K562 (cell line): ENCODE data around the gene RAB3GAP2. TPM values are rescaled to one million over a fixed set of nuclear protein-coding genes. Genes with fewer than 3 reads are reported as not detected.

ENCODE experiments used
- CBFA2T2 ChIP-seq: fragments of 450-650 bp; conservative IDR thresholded peaks from 2 replicates; pipeline ENCODE4 v1.6.1; 2017; ENCODE audit warnings: mild to moderate bottlenecking
- CBX3 ChIP-seq, 2 experiments: IDR thresholded peaks; 1 replicate in 1 of 2; 2 replicates in 1 of 2; pipeline ENCODE4 v1.6.1; 2012; ENCODE audit warnings: inconsistent platforms in 2 of 2, low read length in 2 of 2, borderline replicate concordance in 1 of 2, control low read depth in 1 of 2
- CLOCK ChIP-seq: fragments of 250-450 bp; sonication (Bioruptor Pico); IDR thresholded peaks from 2 replicates; pipeline ENCODE4 v1.4.0; 2020; ENCODE audit warnings: mild to moderate bottlenecking, moderate library complexity, borderline replicate concordance
- CXXC5 ChIP-seq: fragments of 250-450 bp; sonication (Bioruptor Pico); IDR thresholded peaks from 2 replicates; pipeline ENCODE4 v1.8.0; 2022; ENCODE audit warnings: inconsistent platforms, mild to moderate bottlenecking, moderate library complexity
- DEAF1 ChIP-seq: fragments of 450-650 bp; formaldehyde crosslinking; IDR thresholded peaks from 2 replicates; pipeline ENCODE4 v1.4.0; 2020; ENCODE audit warnings: mild to moderate bottlenecking, moderate library complexity
- DPF2 ChIP-seq: fragments of 450-650 bp; IDR thresholded peaks from 2 replicates; pipeline ENCODE4 v1.6.1; 2016
- ESRRA ChIP-seq: fragments of 450-650 bp; IDR thresholded peaks from 2 replicates; pipeline ENCODE4 v1.6.1; 2014; ENCODE audit warnings: low read depth, mild to moderate bottlenecking, moderate library complexity, borderline replicate concordance
- HCFC1 ChIP-seq: IDR thresholded peaks from 2 replicates; pipeline ENCODE4 v1.6.1; 2012; ENCODE audit warnings: low read depth, low read length, improper control_type of control experiment
- HNRNPLL ChIP-seq: fragments of 200-400 bp; formaldehyde crosslinking; IDR thresholded peaks from 2 replicates; pipeline ENCODE4 v1.6.1; 2017; ENCODE audit warnings: low read length, low read depth, mild to moderate bottlenecking; ENCODE audit not compliant: poor library complexity, severe bottlenecking
- KLF6 ChIP-seq: fragments of 250-450 bp; sonication (Bioruptor Pico); IDR thresholded peaks from 2 replicates; pipeline ENCODE4 v1.4.0; 2020; ENCODE audit warnings: mild to moderate bottlenecking, moderate library complexity, borderline replicate concordance
- POU5F1 ChIP-seq: fragments of 150-350 bp; IDR thresholded peaks from 2 replicates; pipeline ENCODE4 v1.6.1; 2014; ENCODE audit warnings: borderline replicate concordance, low read length, low read depth, mild to moderate bottlenecking; ENCODE audit not compliant: partially characterized antibody
- RERE ChIP-seq: sonication (generic); formaldehyde crosslinking; IDR thresholded peaks from 2 replicates; pipeline ENCODE4 v1.8.0; 2023; ENCODE audit warnings: missing genetic modification reagents, mild to moderate bottlenecking, borderline replicate concordance
- SP2 ChIP-seq: IDR thresholded peaks from 2 replicates; pipeline ENCODE4 v1.6.1; 2011; ENCODE audit warnings: mild to moderate bottlenecking, low read depth, low read length, moderate library complexity; ENCODE audit not compliant: poor library complexity, severe bottlenecking; ENCODE audit errors: extremely low read depth
- TAF7 ChIP-seq: fragments of 450-650 bp; IDR thresholded peaks from 2 replicates; pipeline ENCODE4 v1.6.1; 2016; ENCODE audit warnings: missing genetic modification characterization, missing compliant biosample characterization
- TEAD1 ChIP-seq, 2 experiments: fragments of 450-650 bp in 1 of 2; sonication (generic) in 1 of 2; formaldehyde crosslinking; IDR thresholded peaks; 2 replicates each; pipeline versions ENCODE4 v1.4.0 to v1.8.0; 2020 to 2022; ENCODE audit warnings: mild to moderate bottlenecking in 2 of 2, missing genetic modification reagents in 1 of 2
- ZFX ChIP-seq: sonication (generic); formaldehyde crosslinking; IDR thresholded peaks from 2 replicates; pipeline ENCODE4 v1.8.0; 2022; ENCODE audit warnings: mild to moderate bottlenecking, missing genetic modification reagents, moderate library complexity
- ZNF431 ChIP-seq: sonication (generic); formaldehyde crosslinking; IDR thresholded peaks from 2 replicates; pipeline ENCODE4 v1.8.0; 2022; ENCODE audit warnings: mild to moderate bottlenecking, missing genetic modification reagents
- ZNF589 ChIP-seq: fragments of 200-800 bp; sonication (Bioruptor generic); IDR thresholded peaks from 2 replicates; pipeline ENCODE4 v1.6.1; 2016; ENCODE audit warnings: low read depth, missing genetic modification characterization, missing compliant biosample characterization
- polyA plus RNA-seq, 8 experiments: library from polyadenylated mRNA; depleted of rRNA in 4 of 8; stranded (reverse) in 5 of 8; unstranded in 3 of 8; fragments of >200 nt; fragmentation: Nextera tagmentation in 2 of 8; fragmentation: Illumina TruSeq in 1 of 8; extraction: Ambion mirVana in 2 of 8; extraction: Trizol in 1 of 8; gene quantifications; 2 replicates each; pipeline versions ENCODE4 v1.2.1 to v1.2.3, GENCODE V29; 2011 to 2014; ENCODE audit warnings: inconsistent platforms in 1 of 8, missing spikeins in 1 of 8
- total RNA-seq, 7 experiments: library from RNA; depleted of rRNA in 6 of 7; stranded (reverse); fragments of >200 nt in 6 of 7; fragmentation: Illumina TruSeq in 2 of 7; extraction: Trizol in 2 of 7; gene quantifications; 2 replicates each; pipeline versions ENCODE4 v1.2.1 to v1.2.3, GENCODE V29; 2011 to 2021; ENCODE audit warnings: low replicate concordance in 1 of 7

RAB3GAP2 gene
- total and polyA plus RNA-seq, 9 of the 15 experiments (the other 6 are each of a cell fraction or from before 2014, with no cell fraction given), result 14.1 to 69.1 (median 32.2) TPM

- TF ChIP-seq CLOCK (CRISPR knock-in tag) (no peak), SP2 (no peak), ZNF589 (peak; percentile 58; the same call in 1 of the 2 replicates), CBFA2T2 (0 out of 2 replicates have a peak, but pooled peaks have one; percentile 42), POU5F1 (no peak), HNRNPLL (no peak), ZNF431 (no peak), ESRRA (0 out of 2 replicates have a peak, but pooled peaks have one; percentile 12), KLF6 (CRISPR knock-in tag) (no peak), CBX3 (IDR thresholded peaks at IDR 0.05; ENCODE audit: borderline replicate concordance in 1 of 2, low read length in 2 of 2) (no peak), RERE (no peak), ZFX (peak; percentile 44), TAF7 (tag) (no peak), HCFC1 (no peak), DEAF1 (CRISPR knock-in tag) (no peak), CXXC5 (CRISPR knock-in tag) (peak; percentile 81), DPF2 (peak; percentile 81), TEAD1 (CRISPR knock-in tag; IDR thresholded peaks at IDR 0.05) (peak in 1 of 2 experiments; percentile 61; a peak in 2 of 4 replicates)
These were observed 28.3 kb upstream of the RAB3GAP2 start (continued) for GRCh38 chr1:220300442-220301121.
